Measurements from ENCODE around the gene WWOX.

The WWOX gene

DNA sequence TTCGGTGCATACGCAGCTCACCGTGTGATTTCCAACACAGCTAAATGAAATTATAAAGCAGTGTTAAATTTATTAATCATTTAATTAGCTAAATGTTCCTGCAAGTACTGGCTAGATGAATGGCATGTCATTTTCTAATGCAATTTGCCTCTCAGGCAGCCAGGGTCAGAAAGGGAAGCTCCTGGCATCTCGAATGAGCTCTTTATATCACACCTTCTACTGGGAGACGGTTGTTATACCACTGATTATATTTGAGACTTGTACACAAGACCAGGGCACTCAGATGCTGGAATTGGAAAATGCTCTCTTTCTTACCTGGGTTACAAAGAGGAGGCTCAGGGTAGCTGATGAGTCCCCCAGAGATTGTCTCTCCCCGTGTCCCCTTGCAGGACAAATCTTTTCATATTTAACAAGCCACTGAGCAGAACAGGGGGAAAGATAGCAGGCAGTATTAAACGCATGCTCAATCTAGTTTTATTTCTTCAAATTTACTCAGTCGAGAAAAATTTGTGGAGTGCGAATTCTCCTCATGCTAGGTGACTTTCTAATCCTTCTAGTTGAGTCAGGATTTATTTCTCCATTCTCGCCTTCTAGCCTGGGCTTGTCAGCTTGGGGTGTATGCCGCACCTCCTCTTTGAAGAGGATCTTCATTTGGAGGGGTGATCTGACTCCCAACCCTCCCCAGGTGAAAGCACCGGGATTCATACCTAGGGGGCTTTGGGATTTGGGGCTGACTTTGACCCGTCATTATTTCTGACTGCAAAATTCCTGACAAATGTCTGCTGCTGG, 1060.0 kb downstream of the WWOX start:
- no peak overlapping the region for H3K4me3 ChIP-seq (ENCODE audit: control insufficient read depth, low read depth, low read length)
- no peak for DNase-seq (ENCODE audit: low read depth)
- TF ChIP-seq, protein P1, sequence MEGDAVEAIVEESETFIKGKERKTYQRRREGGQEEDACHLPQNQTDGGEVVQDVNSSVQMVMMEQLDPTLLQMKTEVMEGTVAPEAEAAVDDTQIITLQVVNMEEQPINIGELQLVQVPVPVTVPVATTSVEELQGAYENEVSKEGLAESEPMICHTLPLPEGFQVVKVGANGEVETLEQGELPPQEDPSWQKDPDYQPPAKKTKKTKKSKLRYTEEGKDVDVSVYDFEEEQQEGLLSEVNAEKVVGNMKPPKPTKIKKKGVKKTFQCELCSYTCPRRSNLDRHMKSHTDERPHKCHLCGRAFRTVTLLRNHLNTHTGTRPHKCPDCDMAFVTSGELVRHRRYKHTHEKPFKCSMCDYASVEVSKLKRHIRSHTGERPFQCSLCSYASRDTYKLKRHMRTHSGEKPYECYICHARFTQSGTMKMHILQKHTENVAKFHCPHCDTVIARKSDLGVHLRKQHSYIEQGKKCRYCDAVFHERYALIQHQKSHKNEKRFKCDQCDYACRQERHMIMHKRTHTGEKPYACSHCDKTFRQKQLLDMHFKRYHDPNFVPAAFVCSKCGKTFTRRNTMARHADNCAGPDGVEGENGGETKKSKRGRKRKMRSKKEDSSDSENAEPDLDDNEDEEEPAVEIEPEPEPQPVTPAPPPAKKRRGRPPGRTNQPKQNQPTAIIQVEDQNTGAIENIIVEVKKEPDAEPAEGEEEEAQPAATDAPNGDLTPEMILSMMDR (IDR thresholded peaks at IDR 0.05; ENCODE audit: control insufficient read depth, insufficient read depth, low read depth, low read length, missing control alignments) = no peak

DNA sequence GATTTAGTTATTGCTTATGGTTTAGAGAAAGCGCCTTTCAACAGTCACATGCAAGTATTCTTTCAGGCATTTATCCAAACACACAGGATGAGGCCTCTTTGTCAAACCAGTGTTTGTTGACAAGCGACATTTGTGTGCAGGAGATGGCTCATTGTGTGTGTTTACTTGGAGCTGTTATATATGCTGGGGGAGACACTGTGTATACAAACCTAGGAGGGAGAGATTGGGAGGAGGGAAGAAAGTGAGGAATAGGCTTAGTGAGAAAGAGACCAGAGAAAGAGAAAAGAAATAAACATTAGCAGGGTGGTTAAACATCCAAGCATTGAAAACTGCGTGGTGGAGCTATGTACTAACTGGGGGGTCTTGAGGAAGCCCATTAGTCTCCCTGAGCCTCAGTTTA, 1063.5 kb downstream of the WWOX start:
- H3K4me3 ChIP-seq (ENCODE audit: control insufficient read depth, low read depth, low read length) = no peak overlapping the region
- no peak for DNase-seq (ENCODE audit: low read depth)
- TF ChIP-seq, protein P1 (IDR thresholded peaks at IDR 0.05; ENCODE audit: control insufficient read depth, insufficient read depth, low read depth, low read length, missing control alignments) = no peak

DNA sequence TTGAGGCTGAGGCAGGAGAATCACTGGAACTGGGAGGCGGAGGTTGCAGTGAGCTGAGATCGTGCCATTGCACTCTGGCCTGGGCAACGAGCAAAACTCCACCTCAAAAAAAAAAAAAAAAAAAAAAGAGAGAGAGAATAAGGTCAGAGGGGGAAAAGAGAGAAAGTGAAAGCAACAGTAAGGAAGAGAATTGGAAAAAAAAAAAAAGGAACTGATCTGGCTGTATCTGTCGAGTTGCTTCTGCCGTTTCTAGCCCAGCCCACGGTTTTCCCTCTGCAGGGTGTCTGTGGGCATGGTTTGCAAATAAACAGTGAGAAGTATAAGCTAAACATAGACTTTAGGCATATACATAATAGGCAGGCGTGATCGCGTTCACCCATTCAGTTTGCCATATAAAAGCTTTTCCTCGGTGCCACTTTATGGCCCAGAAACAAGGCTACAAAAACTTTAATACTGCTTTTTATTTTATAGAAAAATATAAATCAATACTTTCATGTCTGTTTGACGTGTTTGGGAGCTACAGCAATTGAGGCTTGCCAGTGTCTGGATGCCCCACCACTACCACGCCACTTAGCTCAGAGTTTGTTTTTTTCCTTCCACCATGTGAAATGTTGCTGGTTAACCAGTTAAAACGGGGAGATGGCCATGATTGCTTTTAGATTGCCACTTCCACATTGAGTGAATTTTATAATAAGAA, 1064.4 kb downstream of the WWOX start:
- no peak overlapping the region for H3K4me3 ChIP-seq (ENCODE audit: control insufficient read depth, low read depth, low read length)
- TF ChIP-seq, protein P1 (IDR thresholded peaks at IDR 0.05; ENCODE audit: control insufficient read depth, insufficient read depth, low read depth, low read length, missing control alignments) = no peak
- no peak for DNase-seq (ENCODE audit: low read depth)

DNA sequence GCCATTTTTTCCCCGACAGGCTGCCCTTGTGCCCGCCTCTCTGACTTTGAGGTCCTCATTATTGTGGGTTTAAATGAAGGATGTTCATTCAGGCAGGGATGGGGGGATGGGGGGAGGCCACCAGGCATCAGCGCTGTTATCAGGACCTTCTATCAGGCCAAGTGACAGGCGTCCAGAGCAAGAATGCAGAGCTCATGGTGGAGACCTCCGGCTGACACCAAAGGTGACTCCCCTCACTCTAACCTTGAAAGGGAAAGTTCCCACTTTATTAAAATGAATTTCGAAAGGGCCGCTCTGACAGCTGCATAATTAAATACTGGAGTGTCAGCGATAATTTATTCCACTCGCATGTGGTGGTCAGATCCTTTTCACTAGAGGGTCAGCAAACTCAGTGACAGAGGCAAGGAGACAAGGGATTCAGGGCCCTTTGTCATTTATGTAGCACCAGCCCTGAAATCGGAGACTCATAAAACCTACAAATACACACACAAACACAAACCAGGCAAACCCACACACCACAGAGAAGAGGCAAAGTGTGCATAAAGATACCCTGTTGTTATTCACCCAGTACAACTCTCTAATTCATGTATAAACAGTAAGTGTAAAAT, 1065.0 kb downstream of the WWOX start:
- no peak overlapping the region for H3K4me3 ChIP-seq (ENCODE audit: control insufficient read depth, low read depth, low read length)

DNA sequence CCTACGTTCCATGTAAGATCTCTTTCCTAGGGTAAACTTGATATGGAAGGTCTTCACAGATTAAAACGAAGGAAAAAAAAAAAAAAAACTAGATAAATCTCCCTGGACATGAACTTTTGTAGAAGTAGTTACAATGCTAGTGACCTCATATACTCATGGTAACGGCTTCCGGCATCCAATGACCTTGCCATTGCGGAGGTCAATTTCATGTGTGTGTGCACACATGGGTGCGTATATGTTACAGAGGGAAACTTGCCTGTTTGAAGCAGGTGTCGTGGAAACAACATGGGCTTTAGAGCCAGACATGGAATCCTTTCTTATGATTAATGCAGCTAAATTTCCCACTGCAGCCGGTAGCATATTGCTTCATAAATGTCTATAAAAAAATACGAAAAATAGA, 1065.6 kb downstream of the WWOX start:
- no peak for DNase-seq (ENCODE audit: low read depth)

More for the DNA sequence above, 1065.0 kb downstream of the WWOX start:
- TF ChIP-seq, protein P1 (IDR thresholded peaks at IDR 0.05; ENCODE audit: control insufficient read depth, insufficient read depth, low read depth, low read length, missing control alignments) = no peak
- no peak for DNase-seq (ENCODE audit: low read depth)

DNA sequence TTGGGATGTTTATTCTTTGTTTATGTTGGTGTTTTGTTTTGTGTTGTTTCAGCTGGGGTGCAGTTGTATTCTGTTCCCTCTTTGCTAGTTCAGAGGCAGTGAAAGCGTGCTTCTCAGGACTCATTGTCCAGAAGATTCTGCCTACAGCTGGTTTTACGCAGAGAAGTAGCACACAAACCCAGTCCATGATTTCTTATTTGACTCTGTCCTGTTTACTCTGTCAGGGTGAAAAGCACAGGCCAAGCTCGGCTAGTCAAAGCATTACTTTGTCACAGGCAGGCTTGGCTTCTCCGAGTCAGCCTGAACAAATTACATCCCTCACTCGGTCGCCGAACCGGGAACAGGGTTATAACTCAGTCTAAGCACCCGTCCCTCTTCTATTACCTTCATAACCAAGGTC, 1066.1 kb downstream of the WWOX start:
- H3K4me3 ChIP-seq (ENCODE audit: control insufficient read depth, low read depth, low read length) = no peak overlapping the region
- TF ChIP-seq, protein P1 (IDR thresholded peaks at IDR 0.05; ENCODE audit: control insufficient read depth, insufficient read depth, low read depth, low read length, missing control alignments) = no peak
- DNase-seq (ENCODE audit: low read depth) = no peak

More for the DNA sequence above, 1065.6 kb downstream of the WWOX start:
- H3K4me3 ChIP-seq (ENCODE audit: control insufficient read depth, low read depth, low read length) = no peak overlapping the region
- TF ChIP-seq, protein P1 (IDR thresholded peaks at IDR 0.05; ENCODE audit: control insufficient read depth, insufficient read depth, low read depth, low read length, missing control alignments) = no peak
